ENCODE measurements around the gene GREB1.
"Not testable (repeated sequence)": the region's sequence is repeated elsewhere in the genome, so short reads cannot be mapped to it uniquely, and the experiment has no call there.

Gene GREB1

DNA sequence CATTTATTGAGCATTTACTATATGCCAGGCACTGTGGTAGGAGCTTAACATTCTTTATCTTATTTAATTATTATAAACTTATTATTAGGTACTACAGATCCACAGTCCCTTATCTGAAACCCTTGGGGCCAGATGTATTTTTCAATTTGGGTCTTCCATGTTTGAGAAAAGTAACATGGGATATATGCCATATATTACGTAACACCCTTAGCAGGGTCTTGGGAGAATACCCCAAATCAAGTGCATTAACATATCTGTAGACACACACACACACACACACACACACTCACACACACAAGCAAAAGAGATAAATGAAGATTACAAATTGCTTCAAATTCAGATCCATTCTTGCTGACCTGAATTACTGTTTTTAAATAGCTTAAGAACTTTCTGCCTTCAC lies 122.4 kb downstream of the GREB1 start:
- TF ChIP-seq, protein P1, sequence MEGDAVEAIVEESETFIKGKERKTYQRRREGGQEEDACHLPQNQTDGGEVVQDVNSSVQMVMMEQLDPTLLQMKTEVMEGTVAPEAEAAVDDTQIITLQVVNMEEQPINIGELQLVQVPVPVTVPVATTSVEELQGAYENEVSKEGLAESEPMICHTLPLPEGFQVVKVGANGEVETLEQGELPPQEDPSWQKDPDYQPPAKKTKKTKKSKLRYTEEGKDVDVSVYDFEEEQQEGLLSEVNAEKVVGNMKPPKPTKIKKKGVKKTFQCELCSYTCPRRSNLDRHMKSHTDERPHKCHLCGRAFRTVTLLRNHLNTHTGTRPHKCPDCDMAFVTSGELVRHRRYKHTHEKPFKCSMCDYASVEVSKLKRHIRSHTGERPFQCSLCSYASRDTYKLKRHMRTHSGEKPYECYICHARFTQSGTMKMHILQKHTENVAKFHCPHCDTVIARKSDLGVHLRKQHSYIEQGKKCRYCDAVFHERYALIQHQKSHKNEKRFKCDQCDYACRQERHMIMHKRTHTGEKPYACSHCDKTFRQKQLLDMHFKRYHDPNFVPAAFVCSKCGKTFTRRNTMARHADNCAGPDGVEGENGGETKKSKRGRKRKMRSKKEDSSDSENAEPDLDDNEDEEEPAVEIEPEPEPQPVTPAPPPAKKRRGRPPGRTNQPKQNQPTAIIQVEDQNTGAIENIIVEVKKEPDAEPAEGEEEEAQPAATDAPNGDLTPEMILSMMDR (IDR thresholded peaks at IDR 0.05; ENCODE audit: low read depth, low read length), result no peak
- no peak overlapping the region for H3K4me3 ChIP-seq (ENCODE audit: low read depth, low read length)

DNA sequence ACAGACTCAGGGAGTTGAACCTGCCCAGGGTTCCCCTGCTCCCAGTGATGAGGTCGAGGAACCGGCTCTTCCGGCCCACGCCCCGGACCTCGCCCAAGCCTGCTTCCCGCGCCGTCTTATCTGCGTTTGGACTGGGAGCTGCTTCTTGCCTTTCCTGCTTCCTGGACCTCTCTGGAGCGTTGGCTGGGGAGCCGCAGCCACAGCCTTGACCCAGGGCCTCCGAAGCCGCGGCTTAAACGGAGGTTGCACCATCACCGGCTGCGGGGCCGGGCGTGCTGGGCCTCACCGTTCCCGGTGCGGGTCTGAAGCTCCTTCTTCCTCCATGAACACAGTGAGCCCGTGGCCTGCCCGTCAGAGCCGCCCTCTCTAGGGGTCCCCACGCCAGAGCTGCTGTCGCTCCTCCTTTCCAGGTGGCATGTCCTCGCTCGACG lies 122.8 kb downstream of the GREB1 start:
- no peak overlapping the region for H3K4me3 ChIP-seq (ENCODE audit: low read depth, low read length)
- TF ChIP-seq, protein P1 (IDR thresholded peaks at IDR 0.05; ENCODE audit: low read depth, low read length), result no peak

DNA sequence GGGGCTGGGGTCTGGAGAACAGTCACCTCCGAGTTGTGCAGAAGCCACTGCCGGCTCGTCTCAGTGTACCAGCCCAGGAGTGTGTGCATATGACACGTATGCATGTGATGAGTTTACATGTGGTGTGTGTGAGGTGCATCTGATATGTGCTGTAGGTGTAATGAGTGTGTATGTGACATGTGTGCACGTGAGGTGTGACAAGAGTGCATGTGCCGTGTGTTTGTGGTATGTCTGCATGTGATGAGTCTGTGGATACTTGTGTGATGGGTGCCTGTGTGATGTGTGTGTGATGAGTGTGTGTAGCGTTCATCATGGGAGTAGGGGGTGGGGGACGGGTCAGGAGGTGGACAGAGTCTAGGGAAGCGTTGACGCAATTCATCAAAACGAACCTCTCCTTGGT lies 123.3 kb downstream of the GREB1 start:
- TF ChIP-seq, protein P1 (IDR thresholded peaks at IDR 0.05; ENCODE audit: low read depth, low read length), result no peak

DNA sequence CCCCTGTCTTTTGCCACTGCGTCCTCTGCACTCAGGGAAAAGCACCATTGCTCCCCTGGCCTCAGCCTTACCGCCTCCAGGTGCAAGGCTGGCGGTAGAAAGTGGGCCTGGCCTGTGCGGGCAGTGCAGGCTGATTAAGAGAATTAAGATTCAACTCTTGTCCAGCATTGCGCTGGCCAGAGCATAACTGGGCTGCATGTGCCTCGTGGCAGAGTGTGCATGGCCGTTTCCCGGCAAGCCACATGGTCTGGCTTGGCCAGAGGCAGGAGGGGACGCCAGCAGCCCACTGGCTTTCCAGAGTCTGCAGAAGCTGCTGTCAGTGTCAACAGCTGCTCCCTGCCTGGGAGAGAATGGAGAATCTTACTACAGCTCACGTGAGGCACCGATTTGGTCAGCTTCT lies 123.8 kb downstream of the GREB1 start:
- H3K4me3 ChIP-seq (ENCODE audit: low read depth, low read length), result no peak overlapping the region
- TF ChIP-seq, protein P1 (IDR thresholded peaks at IDR 0.05; ENCODE audit: low read depth, low read length), result no peak

More for the DNA sequence above, 123.3 kb downstream of the GREB1 start:
- H3K4me3 ChIP-seq (ENCODE audit: low read depth, low read length), result no peak overlapping the region

DNA sequence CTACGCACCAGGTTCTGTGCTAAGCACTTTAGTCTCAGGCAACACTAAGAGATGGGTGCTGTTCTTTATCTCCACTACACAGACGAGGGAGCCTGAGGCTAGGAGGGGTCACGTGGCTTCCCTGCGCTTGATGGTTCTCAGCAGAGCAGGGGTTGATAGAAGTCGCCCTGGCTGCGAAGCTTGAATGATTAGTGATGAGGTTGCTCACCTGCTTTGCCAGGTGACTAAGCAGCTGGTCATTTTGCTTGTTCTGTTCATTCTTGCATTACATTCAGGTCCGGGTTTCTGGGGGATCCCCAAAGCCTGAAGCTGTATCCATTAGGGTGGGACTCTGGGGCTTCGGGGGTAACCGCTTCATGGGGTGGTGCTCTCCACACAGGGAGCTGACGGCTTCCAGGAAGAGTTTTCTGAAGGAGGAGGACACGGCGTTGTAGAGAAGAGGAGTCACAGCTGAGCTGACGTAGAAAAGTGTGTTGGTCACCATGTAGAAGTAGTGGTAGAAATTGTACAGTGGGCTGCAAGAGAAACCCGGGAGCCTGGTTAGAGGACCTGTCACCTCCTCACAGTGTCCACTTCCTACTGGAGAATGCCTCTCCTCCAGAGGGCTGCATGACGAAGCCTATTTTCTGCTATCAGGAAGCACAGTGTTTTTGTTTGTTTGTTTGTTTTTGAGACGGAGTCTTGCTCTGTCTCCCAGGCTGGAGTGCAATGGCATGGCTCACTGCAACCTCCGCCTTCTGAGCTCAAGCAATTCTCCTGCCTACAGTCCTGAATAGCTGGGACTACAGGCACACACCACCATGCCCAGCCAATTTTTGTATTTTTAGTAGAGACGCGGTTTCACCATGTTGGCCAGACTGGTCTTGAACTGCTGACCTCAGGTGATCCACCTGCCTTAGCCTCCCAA lies 124.6 kb downstream of the GREB1 start:
- no peak overlapping the region for H3K4me3 ChIP-seq (ENCODE audit: low read depth, low read length)
- TF ChIP-seq, protein P1 (IDR thresholded peaks at IDR 0.05; ENCODE audit: low read depth, low read length), result no peak

DNA sequence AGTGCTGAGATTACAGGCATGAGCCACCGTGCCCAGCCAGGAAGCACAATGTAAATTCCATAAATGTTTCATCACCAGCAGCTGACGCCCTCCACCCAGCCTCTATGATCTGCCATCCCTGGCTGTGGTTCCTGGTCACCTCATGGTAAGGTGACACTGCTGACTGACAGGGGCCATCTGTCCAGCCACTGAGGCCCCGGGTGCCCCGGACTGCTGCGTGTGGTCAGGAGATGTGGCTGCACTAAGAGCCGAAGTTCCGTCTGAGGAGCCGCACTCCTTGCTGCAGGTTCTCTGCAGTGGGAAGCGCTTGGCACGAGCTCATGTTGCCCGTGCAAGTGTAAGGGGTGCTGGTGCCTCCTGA lies 125.2 kb downstream of the GREB1 start:
- H3K4me3 ChIP-seq (ENCODE audit: low read depth, low read length), result no peak overlapping the region
- TF ChIP-seq, protein P1 (IDR thresholded peaks at IDR 0.05; ENCODE audit: low read depth, low read length), result no peak

DNA sequence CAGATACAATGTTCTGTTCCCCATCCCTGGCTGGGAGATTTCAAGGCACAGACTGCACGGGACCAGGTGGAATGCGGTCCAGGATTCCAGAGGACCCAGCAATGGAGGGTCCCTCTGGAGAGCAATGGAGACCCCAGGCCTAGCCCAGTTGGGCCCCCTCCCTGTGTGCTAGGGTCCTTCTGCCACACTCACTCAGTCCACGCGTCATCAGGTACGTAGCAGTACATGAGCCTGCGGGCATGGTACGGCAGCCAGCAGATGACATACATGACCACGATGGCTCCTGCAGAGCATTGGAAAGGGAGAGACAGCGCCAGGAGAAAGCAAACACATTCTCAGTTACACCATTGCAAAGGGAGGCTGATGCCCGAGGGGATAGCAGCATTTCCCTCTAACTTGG lies 126.0 kb downstream of the GREB1 start:
- no peak overlapping the region for H3K4me3 ChIP-seq (ENCODE audit: low read depth, low read length)
- TF ChIP-seq, protein P1 (IDR thresholded peaks at IDR 0.05; ENCODE audit: low read depth, low read length), result no peak

DNA sequence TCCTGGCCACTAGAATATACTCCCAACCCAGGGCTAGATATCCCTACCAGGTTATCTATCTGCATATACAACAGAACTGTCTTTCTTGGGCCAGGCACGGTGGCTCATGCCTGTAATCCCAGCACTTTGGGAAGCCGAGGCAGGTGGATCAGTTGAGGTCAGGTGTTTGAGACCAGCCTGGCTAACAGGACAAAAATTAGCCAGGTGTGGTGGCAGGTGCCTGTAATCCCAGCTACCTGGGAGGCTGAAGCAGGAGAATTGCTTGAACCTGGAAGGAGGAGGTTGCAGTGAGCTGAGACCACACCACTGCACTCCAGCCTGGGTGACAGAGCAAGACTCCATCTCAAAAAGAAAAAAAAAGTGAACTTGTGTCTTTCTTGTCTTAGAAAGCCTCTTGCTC lies 126.6 kb downstream of the GREB1 start:
- not testable (repeated sequence) for H3K4me3 ChIP-seq (ENCODE audit: low read depth, low read length)

Data from WI38 (cell line).